GM21423 (cell line): ENCODE measurements around the gene MRM2.

Source experiments
- ATAC-seq: cut with Tn5 transposase; IDR thresholded peaks from one replicate; pipeline ENCODE4 v1.9.1; 2021; ENCODE audit warnings: mild to moderate bottlenecking, moderate library complexity; ENCODE audit not compliant: unreplicated experiment

Gene MRM2

GRCh38 chr7:2241580-2242540 is at the start of gene MRM2, which contains the start of gene NUDT1:
Gene MRM2, minus strand, starts transcription at chr7:2242205. Its CDS starts 36 bp downstream, at chr7:2242169.
Gene NUDT1, plus strand, starts transcription at chr7:2242226. Its CDS starts 2,349 bp downstream, at chr7:2244575.
- ATAC-seq = peak; percentile 76

- no peak for ATAC-seq
These were observed 48.9 kb upstream of the MRM2 start for GRCh38 chr7:2290877-2291276.

DNA sequence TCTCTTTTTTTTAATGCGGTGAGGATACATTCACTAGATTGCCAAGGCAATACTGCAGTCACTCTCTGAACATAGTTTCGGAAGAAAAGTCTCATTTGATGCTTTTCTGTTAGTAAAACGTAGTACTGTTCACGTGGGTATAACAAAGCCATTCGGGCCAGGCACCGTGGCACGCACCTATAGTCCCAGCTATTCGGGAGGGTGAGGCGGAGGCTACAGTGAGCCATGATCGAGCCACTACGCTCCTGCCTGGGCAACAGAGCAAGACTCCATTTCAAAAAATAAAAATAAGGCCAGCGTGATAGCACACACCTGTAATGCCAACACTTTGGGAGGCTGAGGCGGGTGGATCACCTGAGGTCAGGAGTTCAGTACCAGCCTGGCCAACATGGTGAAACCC is 47.6 kb upstream of the MRM2 start:
- ATAC-seq = no peak

DNA sequence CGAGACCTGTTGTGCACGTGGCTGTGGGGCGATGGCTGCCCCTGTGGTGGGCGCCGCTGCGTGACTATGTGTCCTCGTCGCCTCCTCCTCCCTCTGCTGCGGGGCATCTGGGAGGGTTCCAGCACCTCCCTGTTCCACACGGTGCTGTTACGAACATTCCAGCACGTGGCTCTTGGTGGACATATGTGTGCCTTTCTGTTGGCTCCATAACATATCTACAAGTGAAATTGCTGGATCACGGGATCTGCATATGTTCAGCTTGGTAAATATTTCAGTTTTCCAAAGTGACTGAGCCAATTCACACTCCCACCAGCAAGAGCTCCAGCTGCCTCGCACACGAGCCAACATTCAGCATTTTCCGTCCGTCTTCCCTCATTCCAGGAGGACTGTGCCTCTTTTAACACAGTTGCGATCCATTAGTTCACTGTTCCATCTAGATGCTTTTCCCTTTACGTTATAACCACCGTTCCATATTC is 47.1 kb upstream of the MRM2 start:
- no peak for ATAC-seq

- ATAC-seq = peak; percentile 86
These were observed 46.5 kb upstream of the MRM2 start for GRCh38 chr7:2288503-2288902.

DNA sequence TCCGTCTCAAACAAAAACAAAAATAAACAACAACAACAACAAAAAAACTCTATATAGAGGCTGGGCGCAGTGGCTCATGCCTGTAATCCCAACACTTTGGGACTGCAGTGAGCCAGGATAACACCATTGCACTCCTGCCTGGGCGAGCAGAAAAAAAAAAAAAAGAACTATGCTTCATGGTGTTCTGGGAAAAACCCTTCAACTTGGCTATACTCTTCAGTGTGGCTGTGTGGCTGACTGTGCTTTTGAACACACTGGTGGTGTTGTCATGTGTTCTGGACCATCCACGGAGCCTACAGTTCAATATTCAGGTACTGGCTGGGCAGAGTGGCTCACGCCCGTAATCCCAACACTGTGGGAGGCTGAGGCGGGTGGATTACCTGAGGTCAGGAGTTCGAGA is 45.7 kb upstream of the MRM2 start:
- no peak for ATAC-seq

DNA sequence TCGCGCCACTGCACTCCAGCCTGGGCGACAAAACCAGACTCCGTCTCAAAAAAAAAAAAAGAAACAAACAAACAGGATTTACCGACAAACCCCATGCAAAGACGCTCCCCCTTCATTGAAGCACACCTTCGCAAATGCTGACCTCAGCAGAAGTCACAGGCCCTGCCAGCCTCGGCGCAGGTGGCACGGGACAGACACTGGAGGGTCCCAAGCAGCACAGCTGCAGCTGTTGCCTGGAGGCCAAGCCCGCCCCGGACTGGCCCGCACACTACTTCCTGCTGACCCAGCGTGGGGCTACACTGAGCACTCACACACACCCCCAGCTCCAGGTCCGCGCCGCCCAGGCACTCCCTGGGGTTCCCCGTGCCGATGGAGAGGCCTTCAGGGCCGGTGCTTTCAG is 41.1 kb upstream of the MRM2 start:
- ATAC-seq = no peak

GRCh38 chr7:2282185-2282751 is 40.3 kb upstream of the MRM2 start:
- ATAC-seq = no peak

GRCh38 chr7:2281541-2281940 is 39.5 kb upstream of the MRM2 start:
- ATAC-seq = no peak

- ATAC-seq = no peak
These were observed 38.4 kb upstream of the MRM2 start for GRCh38 chr7:2280424-2280823.

DNA sequence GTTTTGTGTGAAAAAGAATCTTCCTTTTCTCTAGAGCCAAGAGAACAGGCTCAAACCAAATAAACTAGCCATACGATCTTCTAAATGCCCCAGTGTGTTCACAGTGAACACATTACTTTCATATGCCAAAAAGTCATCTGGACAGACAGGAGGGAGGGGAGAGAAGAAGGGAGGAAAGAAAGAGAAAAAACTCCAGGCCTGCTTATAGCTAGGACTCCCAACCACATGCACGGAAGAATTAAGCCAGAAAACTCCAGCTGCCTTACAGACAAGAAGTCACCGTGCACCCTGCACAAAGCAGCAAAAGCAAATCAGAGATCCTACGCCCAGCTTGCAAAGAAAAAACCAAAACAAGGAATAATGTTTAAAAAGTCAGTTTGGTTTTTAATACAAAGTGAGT is 37.9 kb upstream of the MRM2 start:
- ATAC-seq = no peak

DNA sequence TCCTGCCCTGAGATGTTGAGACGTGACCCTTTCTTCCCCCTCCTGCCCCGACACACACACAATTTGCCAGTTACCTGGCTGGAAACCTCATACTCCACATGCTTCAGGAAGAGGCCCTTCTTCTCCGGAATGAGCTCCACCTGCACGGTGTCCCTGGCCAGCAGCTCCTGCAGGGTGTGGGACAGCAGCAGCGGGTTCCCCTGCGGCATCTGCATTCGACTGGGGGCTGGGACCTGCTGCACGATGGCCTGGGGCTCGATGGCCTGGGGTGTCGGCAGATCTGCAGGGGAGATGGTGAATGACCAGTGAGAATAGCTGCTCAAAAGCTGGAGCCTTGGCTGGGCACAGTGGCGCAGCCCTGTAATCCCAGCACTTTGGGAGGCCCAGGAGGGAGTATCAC is 36.0 kb upstream of the MRM2 start:
- no peak for ATAC-seq

GRCh38 chr7:2276107-2276506 is 34.1 kb upstream of the MRM2 start:
- ATAC-seq = no peak

GRCh38 chr7:2275101-2275500 is 33.1 kb upstream of the MRM2 start:
- ATAC-seq = no peak

- ATAC-seq = no peak
These were observed 32.7 kb upstream of the MRM2 start for GRCh38 chr7:2274666-2275065.

GRCh38 chr7:2273866-2274265 is 31.9 kb upstream of the MRM2 start:
- no peak for ATAC-seq

DNA sequence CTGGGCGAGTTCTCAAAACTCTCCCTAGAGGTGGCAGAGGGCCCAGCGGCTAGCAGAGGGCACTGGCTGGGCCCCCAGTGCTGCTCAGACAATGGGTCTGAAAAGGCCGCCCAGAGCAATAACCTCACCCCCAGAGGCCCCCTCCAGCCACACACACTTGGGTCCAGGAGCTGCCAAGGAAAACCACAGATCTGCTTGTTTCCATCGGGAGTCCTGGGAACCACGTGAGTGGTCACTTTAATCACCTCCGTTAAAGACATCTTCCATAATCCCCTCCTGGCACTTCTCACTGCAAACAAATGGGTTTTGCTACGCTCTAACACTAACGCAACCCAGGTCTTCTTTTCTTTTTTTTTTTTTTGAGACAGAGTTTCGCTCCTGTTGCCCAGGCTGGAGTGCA is 30.0 kb upstream of the MRM2 start:
- no peak for ATAC-seq

DNA sequence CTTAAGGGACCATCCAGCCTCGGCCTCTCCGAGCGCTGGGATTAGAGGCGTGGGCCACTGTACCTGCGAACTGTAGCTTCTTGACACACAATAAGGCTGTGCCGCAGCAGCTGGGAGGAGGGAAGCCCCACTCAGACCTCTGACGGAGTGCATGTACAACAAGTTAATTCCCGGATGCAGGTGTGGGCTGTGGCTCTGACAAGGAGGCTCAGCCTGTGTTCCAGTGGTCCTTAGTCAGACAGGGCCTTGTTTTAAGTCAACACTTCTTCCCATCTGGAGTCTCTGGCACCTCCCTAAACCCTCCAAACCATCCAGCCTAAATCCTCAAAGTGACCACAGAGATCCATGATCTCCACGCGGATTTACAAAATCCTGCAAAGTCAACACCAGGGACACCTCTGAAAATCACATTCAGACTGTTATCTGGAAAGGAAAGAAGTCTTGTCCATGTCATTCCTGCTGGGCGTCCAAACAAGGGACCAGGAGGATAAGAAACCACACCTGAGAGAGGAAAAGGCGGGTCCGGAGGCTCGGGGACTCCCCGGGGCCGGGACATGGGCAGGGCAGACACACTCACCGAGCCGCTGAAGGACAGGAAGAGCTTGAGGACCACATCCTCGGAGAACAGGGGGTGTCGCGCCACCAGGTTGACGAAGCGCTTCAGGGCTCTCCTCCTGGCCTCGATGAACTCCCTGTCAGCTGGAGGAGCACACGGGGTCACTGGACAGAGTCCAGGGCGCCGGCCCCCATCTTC is 29.4 kb upstream of the MRM2 start:
- ATAC-seq = no peak

GRCh38 chr7:2270495-2270894 is 28.5 kb upstream of the MRM2 start:
- no peak for ATAC-seq

GRCh38 chr7:2269991-2270460 is 28.0 kb upstream of the MRM2 start:
- no peak for ATAC-seq
